Epidermal melanocyte (primary cell): ENCODE measurements around the gene MYO1F.
"Not testable (repeated sequence)": the region's sequence is repeated elsewhere in the genome, so short reads cannot be mapped to it uniquely, and the experiment has no call there.

Experiments
- DNase-seq: peaks from one replicate; pipeline ENCODE4 v3.0.0; 2011; ENCODE audit warnings: low spot score; ENCODE audit not compliant: insufficient read length

MYO1F gene

GRCh38 chr19:8600064-8600463, 22.8 kb upstream of the MYO1F start:
- DNase-seq: no peak

- DNase-seq: no peak
These were observed 18.9 kb upstream of the MYO1F start for GRCh38 chr19:8596168-8596567.

GRCh38 chr19:8595651-8596050, 18.4 kb upstream of the MYO1F start:
- no peak for DNase-seq

GRCh38 chr19:8593931-8594330, 16.7 kb upstream of the MYO1F start:
- DNase-seq: no peak

GRCh38 chr19:8592231-8593009, 15.2 kb upstream of the MYO1F start:
- DNase-seq: peak; percentile 55

- no peak for DNase-seq
These were observed 12.0 kb upstream of the MYO1F start for GRCh38 chr19:8589177-8589714.

GRCh38 chr19:8585894-8586750, 8.9 kb upstream of the MYO1F start:
- no peak for DNase-seq

- no peak for DNase-seq
These were observed 8.0 kb upstream of the MYO1F start for GRCh38 chr19:8584965-8585893.

- DNase-seq: peak; percentile 66
These were observed 3.6 kb upstream of the MYO1F start for GRCh38 chr19:8580710-8581281.

- DNase-seq: peak; percentile 70
These were observed 1.5 kb upstream of the MYO1F start for GRCh38 chr19:8578642-8579265.

GRCh38 chr19:8577741-8578140, 499 bp upstream of the MYO1F start:
- no peak for DNase-seq

- DNase-seq: no peak
These were observed 809 bp downstream of the MYO1F start for GRCh38 chr19:8576273-8576993.

- no peak for DNase-seq
These were observed 1.7 kb downstream of the MYO1F start for GRCh38 chr19:8575467-8575997.

- DNase-seq: not testable (repeated sequence)
These were observed 2.7 kb downstream of the MYO1F start for GRCh38 chr19:8574619-8574922.

GRCh38 chr19:8573316-8573715, 3.9 kb downstream of the MYO1F start:
- no peak for DNase-seq

GRCh38 chr19:8571006-8571411, 6.2 kb downstream of the MYO1F start:
- no peak for DNase-seq

GRCh38 chr19:8569066-8569771, 8.0 kb downstream of the MYO1F start:
- DNase-seq: peak; percentile 69

GRCh38 chr19:8567522-8568172, 9.6 kb downstream of the MYO1F start:
- no peak for DNase-seq
